NCI-H510A (cell line): ENCODE results near the gene FUT9.

Source experiments
- DNase-seq: peaks from one replicate; lab custom pipeline; 2025; lab: John Stamatoyannopoulos, UW

The FUT9 gene

GRCh38 chr6:96073555-96073954, 57.8 kb downstream of the FUT9 start:
- no peak for DNase-seq

- no peak for DNase-seq
Observed at GRCh38 chr6:96074006-96074405, 58.2 kb downstream of the FUT9 start.

DNA sequence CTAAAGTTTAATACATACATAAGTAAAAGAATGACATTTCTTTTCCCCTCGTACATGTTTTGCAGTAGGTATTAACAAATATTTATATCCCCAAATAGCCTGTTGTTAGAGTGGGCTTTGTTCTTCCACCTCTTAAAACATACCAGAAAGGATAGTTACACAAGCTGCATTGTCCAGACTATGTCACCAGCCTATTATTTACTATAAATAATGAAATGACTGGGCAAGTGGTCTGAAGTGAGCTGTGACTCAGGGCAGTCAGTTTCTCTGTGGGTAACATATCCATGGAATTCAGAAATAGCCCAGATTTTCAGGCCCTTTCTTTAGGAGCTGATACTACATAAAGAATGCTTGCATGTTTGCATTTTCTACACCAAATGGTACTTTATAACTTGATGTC, 60.1 kb downstream of the FUT9 start:
- no peak for DNase-seq

GRCh38 chr6:96086745-96087144, 71.0 kb downstream of the FUT9 start:
- no peak for DNase-seq

DNA sequence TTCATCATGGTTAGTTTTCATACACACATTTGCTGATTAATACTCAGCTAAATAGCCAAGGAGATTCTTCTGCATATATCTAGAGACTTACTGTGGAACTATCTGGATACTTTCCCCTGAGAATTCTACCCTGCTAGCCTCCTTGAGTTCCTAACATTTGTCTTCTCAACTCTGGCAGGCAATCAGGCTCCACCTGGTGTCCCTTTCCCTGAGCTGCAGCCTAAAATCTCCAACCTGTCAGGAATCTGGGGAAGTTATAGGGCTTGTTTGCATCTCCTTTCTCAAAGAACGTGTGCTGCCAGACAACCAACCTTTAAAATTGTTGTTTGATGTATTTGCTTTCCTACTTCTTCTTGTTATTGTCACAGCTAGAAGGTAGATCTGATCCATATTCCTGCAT, 73.4 kb downstream of the FUT9 start:
- DNase-seq, result no peak

DNA sequence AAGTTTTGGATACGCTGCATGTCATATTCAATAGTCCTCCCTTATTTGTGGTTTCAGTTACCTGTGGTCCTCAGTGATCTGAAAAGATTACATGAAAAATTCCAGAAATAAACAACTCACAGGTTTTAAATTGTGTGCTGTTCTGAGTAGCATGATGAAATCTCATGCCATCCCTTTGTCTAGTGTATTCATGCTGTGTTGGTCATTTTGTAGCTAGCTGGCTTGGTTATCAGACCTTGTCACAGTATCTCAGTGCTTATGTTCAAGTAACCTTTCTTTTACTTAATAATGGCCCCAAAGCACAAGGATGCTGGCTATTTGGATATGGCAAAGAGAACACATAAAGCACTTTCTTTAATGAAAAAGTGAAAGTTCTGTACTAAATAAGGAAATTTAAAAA, 78.3 kb downstream of the FUT9 start:
- DNase-seq, result no peak

- DNase-seq, result no peak
Observed at GRCh38 chr6:96099069-96099468, 83.3 kb downstream of the FUT9 start.

GRCh38 chr6:96101564-96101963, 85.8 kb downstream of the FUT9 start:
- DNase-seq, result no peak

DNA sequence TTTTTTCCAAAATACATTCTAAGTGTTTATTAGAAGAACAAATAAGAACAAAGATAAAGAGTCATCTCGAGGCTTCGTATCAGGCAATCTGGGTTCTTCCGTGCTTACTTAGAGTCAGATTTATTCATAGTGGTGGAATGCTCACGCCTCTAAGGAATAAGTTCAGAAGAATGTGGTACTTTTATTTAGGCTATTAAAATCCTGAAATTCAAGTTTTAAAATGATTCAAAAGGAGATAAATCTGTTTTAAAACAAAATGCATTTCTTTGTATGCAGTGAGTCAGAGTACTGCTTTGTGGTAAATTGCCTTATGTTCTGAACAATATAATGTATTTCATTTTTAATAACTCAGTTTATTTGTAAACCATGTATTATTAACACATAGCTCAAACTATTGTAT, 89.1 kb downstream of the FUT9 start:
- DNase-seq, result no peak

DNA sequence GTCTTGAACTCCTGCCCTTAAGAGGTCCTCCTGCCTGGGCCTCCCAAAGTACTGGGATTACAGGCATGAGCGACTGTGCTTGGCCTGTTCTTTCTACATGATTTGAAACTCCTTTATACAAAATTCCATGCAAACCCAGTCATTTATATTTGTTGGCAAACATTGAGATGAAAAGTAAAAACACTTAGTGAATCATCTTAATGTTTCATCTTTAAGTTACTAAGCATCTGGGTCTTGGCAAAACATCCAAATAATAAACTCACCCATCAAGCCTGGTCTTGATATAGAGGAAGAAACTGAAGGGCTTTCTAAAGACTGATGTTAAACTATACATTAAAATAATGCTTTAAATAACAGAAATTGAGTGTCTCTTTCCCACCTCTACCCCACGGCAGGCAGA, 95.1 kb downstream of the FUT9 start:
- no peak for DNase-seq

- DNase-seq, result no peak
Observed at GRCh38 chr6:96116674-96117073, 100.9 kb downstream of the FUT9 start.

DNA sequence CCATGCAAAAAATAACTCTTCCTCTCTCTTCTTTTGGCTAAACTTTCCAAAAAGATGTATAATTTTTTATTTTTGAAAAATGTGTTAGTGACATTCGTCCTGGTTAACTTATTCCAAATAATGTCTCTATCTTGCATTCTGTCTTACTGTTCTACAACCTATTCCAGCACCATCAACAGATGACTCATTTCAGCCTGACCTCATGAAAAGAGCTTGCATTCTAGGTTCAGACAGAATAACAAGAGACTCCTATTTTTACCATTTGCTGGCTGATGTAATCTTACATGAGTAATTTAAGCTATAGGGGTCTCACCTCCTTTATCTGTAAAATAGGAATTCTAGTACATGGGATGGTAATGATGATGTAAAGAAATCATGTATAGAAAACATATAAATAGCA, 109.0 kb downstream of the FUT9 start:
- DNase-seq, result no peak

- no peak for DNase-seq
Observed at GRCh38 chr6:96138406-96138805, 122.6 kb downstream of the FUT9 start.

DNA sequence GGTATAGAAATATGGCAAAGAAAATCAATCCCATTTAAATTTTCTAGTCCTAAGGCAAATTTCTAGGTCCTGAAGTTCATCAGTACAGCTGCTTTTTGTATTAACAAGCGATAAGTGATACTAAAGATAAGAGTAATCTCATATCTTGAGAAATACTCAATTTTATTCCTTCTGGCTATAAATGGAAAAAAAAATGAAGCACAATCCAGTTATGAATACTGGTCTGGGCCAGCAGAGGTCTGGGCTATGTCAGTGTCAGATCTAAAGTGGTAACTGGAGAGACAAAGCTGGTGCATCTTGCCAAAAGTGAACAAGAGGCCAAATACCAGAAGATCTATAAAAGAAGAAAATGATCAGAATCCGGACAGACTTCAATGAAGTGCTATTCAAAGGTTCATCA, 126.4 kb downstream of the FUT9 start:
- no peak for DNase-seq

DNA sequence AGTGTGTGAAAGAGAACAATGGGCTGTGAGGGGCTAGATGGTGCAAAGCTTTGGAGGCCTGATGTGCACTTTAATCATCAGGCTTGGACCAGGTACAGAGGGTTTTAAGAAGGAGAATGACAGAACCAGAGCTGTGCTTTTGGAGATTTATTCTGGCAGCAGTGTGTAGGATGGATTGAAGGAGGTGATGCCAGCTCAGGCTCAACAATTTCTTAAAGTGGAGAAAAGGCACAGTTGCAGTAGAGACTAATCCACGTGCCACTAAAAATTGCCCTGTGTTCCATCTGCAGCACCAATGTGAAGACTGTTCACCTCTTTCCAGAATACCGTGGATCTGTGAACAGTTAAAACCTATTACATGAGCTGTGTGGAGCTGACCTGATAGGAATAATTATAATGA, 134.7 kb downstream of the FUT9 start:
- DNase-seq, result no peak

DNA sequence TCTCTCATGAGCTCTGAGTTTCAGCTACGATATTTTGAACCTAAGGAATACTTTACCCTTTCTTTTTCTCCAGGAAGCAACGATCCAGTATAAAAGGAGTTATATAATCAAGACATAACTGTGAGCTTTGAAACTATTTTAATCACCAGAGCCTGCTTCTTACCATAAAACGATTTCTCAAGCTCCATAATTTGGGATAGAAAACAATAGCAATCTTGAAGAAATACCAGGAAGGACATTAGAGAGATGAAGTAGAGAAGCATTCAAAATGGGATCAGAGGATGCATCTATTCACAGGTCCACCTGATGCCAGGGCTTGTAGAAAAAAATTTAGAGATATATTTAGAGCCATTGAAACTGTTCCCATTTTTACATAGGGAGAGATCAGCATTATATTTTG, 135.9 kb downstream of the FUT9 start:
- DNase-seq, result no peak

GRCh38 chr6:96152114-96152708, 136.4 kb downstream of the FUT9 start:
- DNase-seq, result no peak

DNA sequence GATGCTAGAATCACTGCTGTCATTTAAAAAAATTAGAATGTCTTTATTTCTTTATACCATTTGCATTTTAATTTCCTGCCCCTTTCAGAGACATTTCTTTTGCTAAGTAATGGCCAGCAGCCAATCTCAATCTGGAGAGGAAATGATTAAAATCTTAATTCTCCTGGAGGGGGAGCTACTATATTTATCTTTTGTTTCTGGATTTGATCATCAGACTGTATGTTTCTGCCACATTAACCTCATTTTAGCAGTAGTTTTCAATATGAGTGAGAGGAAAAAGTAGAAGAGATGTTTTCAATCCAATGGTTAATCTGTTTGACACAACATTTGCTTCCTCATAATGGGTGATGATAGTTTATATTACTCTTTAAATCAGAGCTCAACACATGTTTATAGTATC, 138.0 kb downstream of the FUT9 start:
- no peak for DNase-seq

DNA sequence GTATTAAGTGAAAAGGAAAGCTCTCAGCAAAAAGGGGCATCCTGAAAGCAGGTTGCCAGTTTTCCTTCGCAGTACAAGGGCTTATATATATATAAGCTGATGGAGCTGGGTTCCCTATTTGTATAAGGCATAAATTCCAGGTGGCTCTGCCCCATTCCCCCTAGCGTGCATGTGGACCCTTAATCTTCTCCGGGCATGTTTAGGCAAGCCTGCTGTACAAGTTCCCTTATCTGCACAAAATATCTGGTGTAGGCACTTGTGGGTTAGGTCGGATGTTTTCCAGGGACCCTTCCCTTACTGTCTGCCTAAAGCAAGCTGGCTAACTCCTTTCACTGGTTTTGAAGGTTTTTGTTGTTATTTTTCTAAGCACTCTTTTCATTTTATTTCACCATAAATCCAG, 140.7 kb downstream of the FUT9 start:
- no peak for DNase-seq

DNA sequence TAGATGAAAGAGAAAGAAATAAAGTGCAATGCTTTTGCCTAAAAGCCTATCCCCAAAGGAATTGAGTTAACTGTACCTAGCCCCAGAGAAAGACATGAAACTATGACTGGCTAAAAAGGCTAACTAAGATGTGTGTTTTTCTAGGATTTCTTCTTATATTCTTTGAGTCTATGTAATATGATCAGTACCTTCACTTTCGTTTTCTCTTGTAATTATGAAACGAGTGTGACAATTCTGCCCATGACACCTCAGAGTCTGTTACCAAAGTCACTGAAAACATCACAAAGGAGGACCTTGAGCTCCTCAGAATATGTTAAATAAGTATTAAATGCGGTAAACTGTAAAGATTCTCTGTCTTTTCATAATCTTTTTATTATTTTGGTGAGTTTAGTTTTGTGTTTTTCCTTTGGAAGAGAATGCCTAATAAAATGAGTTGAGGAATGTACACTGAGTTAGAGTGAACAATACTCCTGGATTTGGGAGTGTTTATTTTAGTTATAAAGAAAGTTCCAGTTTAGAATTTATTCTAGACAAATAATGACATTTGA, 141.3 kb downstream of the FUT9 start:
- DNase-seq, result no peak

DNA sequence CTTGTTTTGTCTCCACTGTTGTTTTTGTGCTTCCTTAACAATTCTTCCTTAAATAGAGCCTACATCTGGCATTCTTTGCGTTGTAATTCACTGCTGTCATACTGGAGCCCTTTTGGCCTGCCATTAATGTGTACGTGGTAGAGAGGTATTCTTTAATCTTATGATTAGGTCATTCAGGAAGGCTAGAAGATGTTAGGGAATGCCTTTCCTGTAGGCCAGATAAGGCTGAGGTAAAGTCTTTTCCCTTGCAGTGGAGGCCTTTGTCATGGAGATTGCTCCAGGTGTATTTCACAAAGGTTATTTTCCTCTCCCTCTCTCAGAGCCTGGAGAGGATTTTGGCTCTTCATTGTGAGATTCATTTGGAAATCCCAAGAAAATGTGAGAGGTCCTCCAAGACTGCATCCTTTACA, 146.9 kb downstream of the FUT9 start:
- DNase-seq, result no peak

DNA sequence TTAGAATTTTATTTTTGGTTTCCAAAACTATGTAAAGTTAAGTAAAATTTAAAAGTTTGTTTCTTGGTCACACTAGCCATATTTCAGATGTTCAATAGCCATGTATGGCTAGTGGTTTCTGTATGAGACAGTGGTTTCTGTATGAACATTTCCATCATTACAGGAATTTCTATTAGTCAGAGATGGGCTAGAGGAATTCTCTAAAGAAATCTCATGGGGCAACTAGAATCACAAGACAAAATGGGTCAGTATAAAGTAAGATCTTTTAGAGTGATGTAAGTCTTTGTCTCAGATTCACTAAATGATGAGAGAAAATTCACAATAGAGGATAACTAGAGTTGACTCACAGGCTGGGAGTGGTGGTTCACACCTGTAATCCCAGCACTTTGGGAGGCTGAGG, 149.0 kb downstream of the FUT9 start:
- DNase-seq, result no peak

- no peak for DNase-seq
Observed at GRCh38 chr6:96171112-96171511, 155.3 kb downstream of the FUT9 start.

DNA sequence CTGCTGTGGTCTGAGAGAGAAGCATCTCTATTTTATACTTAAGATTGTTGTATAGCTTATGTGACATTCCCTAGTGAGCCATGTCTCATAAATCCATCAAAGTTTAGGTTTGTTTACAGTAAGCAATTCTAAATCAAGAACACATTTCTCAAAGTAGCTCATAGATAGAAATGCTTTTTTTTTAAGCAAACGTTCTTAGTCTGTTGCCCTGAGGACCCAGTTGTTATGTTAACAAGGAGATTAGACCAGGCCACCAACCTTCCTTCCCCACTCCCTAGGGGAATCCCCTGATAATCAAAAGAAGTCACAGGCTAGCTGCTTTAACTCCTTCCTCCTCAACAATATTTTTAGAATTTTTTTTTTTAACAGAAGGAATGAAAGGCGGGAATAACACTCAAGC, 169.0 kb downstream of the FUT9 start:
- DNase-seq, result no peak

- DNase-seq, result no peak
Observed at GRCh38 chr6:96186094-96186493, 170.3 kb downstream of the FUT9 start.
